ENCODE data around the gene SYNPR. TPM values are rescaled to one million over a fixed set of nuclear protein-coding genes. Genes with fewer than 3 reads are reported as not detected.

The SYNPR gene
- total and polyA plus RNA-seq, 2 donors: 0.09 to 0.18 TPM

GRCh38 chr3:63295356-63295755 lies 17.2 kb downstream of the SYNPR start:
- DNase-seq (ENCODE audit: low read depth in 6 of 9, low spot score in 9 of 9): no peak
- H3K9me3 ChIP-seq (ENCODE audit: control insufficient read depth in 2 of 2, insufficient read depth in 1 of 2, low read length in 1 of 2): no peaks in the 10 kb centered on the region
- H3K4me3 ChIP-seq (ENCODE audit: low read length in 2 of 2): no peak overlapping the region
- H3K36me3 ChIP-seq (ENCODE audit: control insufficient read depth in 2 of 2, insufficient read depth in 2 of 2, low read length in 1 of 2): no peaks in the 10 kb centered on the region
- no peaks in the 10 kb centered on the region for H3K4me1 ChIP-seq (ENCODE audit: control insufficient read depth in 2 of 2, insufficient read depth in 2 of 2, low read length in 2 of 2)
- 44% methylated on average over 4 of the region's 4 CpGs for WGBS
- no peak overlapping the region for H3K27ac ChIP-seq (ENCODE audit: low read depth in 1 of 2, low read length in 1 of 2)
- no peaks in the 10 kb centered on the region for H3K27me3 ChIP-seq (ENCODE audit: control insufficient read depth in 2 of 2, insufficient read depth in 1 of 2, low read length in 1 of 2)

GRCh38 chr3:63295806-63296205 lies 17.7 kb downstream of the SYNPR start:
- Histone ChIP-seq H3K9me3 (ENCODE audit: control insufficient read depth in 2 of 2, insufficient read depth in 1 of 2, low read length in 1 of 2) (no peaks in the 10 kb centered on the region), H3K27ac (ENCODE audit: low read depth in 1 of 2, low read length in 1 of 2) (no peak overlapping the region), H3K4me1 (ENCODE audit: control insufficient read depth in 2 of 2, insufficient read depth in 2 of 2, low read length in 2 of 2) (no peaks in the 10 kb centered on the region), H3K27me3 (ENCODE audit: control insufficient read depth in 2 of 2, insufficient read depth in 1 of 2, low read length in 1 of 2) (no peaks in the 10 kb centered on the region), H3K36me3 (ENCODE audit: control insufficient read depth in 2 of 2, insufficient read depth in 2 of 2, low read length in 1 of 2) (no peaks in the 10 kb centered on the region), H3K4me3 (ENCODE audit: low read length in 2 of 2) (no peak overlapping the region)
- DNase-seq (ENCODE audit: low read depth in 6 of 9, low spot score in 9 of 9): no peak

- Histone ChIP-seq H3K4me3 (ENCODE audit: low read length in 2 of 2) (no peak overlapping the region), H3K9me3 (ENCODE audit: control insufficient read depth in 2 of 2, insufficient read depth in 1 of 2, low read length in 1 of 2) (no peaks in the 10 kb centered on the region), H3K36me3 (ENCODE audit: control insufficient read depth in 2 of 2, insufficient read depth in 2 of 2, low read length in 1 of 2) (no peaks in the 10 kb centered on the region), H3K27ac (ENCODE audit: low read depth in 1 of 2, low read length in 1 of 2) (no peak overlapping the region), H3K27me3 (ENCODE audit: control insufficient read depth in 2 of 2, insufficient read depth in 1 of 2, low read length in 1 of 2) (no peaks in the 10 kb centered on the region), H3K4me1 (ENCODE audit: control insufficient read depth in 2 of 2, insufficient read depth in 2 of 2, low read length in 2 of 2) (no peaks in the 10 kb centered on the region)
- 70% methylated on average over 4 of the region's 4 CpGs for WGBS
- DNase-seq (ENCODE audit: low read depth in 6 of 9, low spot score in 9 of 9): no peak
Observed at GRCh38 chr3:63296249-63296648, 18.1 kb downstream of the SYNPR start.

- H3K4me3 ChIP-seq (ENCODE audit: low read length in 2 of 2): no peak overlapping the region
- no peaks in the 10 kb centered on the region for H3K4me1 ChIP-seq (ENCODE audit: control insufficient read depth in 2 of 2, insufficient read depth in 2 of 2, low read length in 2 of 2)
- no peak overlapping the region for H3K27ac ChIP-seq (ENCODE audit: low read depth in 1 of 2, low read length in 1 of 2)
- no peaks in the 10 kb centered on the region for H3K27me3 ChIP-seq (ENCODE audit: control insufficient read depth in 2 of 2, insufficient read depth in 1 of 2, low read length in 1 of 2)
- H3K9me3 ChIP-seq (ENCODE audit: control insufficient read depth in 2 of 2, insufficient read depth in 1 of 2, low read length in 1 of 2): no peaks in the 10 kb centered on the region
- no peaks in the 10 kb centered on the region for H3K36me3 ChIP-seq (ENCODE audit: control insufficient read depth in 2 of 2, insufficient read depth in 2 of 2, low read length in 1 of 2)
- no peak for DNase-seq (ENCODE audit: low read depth in 6 of 9, low spot score in 9 of 9)
- WGBS: 80% methylated on average over 1 of the region's 1 CpG
Observed at GRCh38 chr3:63303238-63303637, 25.1 kb downstream of the SYNPR start.

GRCh38 chr3:63304421-63304820 lies 26.3 kb downstream of the SYNPR start:
- H3K36me3 ChIP-seq (ENCODE audit: control insufficient read depth in 2 of 2, insufficient read depth in 2 of 2, low read length in 1 of 2): no peaks in the 10 kb centered on the region
- H3K4me1 ChIP-seq (ENCODE audit: control insufficient read depth in 2 of 2, insufficient read depth in 2 of 2, low read length in 2 of 2): no peaks in the 10 kb centered on the region
- DNase-seq (ENCODE audit: low read depth in 6 of 9, low spot score in 9 of 9): no peak
- H3K9me3 ChIP-seq (ENCODE audit: control insufficient read depth in 2 of 2, insufficient read depth in 1 of 2, low read length in 1 of 2): no peaks in the 10 kb centered on the region
- H3K27ac ChIP-seq (ENCODE audit: low read depth in 1 of 2, low read length in 1 of 2): no peak overlapping the region
- H3K4me3 ChIP-seq (ENCODE audit: low read length in 2 of 2): no peak overlapping the region
- H3K27me3 ChIP-seq (ENCODE audit: control insufficient read depth in 2 of 2, insufficient read depth in 1 of 2, low read length in 1 of 2): no peaks in the 10 kb centered on the region

GRCh38 chr3:63308072-63308471 lies 30.0 kb downstream of the SYNPR start:
- Histone ChIP-seq H3K4me1 (ENCODE audit: control insufficient read depth in 2 of 2, insufficient read depth in 2 of 2, low read length in 2 of 2) (no peaks in the 10 kb centered on the region), H3K4me3 (ENCODE audit: low read length in 2 of 2) (no peak overlapping the region), H3K9me3 (ENCODE audit: control insufficient read depth in 2 of 2, insufficient read depth in 1 of 2, low read length in 1 of 2) (no peaks in the 10 kb centered on the region), H3K36me3 (ENCODE audit: control insufficient read depth in 2 of 2, insufficient read depth in 2 of 2, low read length in 1 of 2) (no peaks in the 10 kb centered on the region), H3K27ac (ENCODE audit: low read depth in 1 of 2, low read length in 1 of 2) (no peak overlapping the region), H3K27me3 (ENCODE audit: control insufficient read depth in 2 of 2, insufficient read depth in 1 of 2, low read length in 1 of 2) (no peaks in the 10 kb centered on the region)
- 83% methylated on average over 3 of the region's 3 CpGs for WGBS
- no peak for DNase-seq (ENCODE audit: low read depth in 6 of 9, low spot score in 9 of 9)

- no peak overlapping the region for H3K27ac ChIP-seq (ENCODE audit: low read depth in 1 of 2, low read length in 1 of 2)
- no peaks in the 10 kb centered on the region for H3K27me3 ChIP-seq (ENCODE audit: control insufficient read depth in 2 of 2, insufficient read depth in 1 of 2, low read length in 1 of 2)
- no peaks in the 10 kb centered on the region for H3K36me3 ChIP-seq (ENCODE audit: control insufficient read depth in 2 of 2, insufficient read depth in 2 of 2, low read length in 1 of 2)
- 12% methylated on average over 2 of the region's 2 CpGs for WGBS
- no peaks in the 10 kb centered on the region for H3K4me1 ChIP-seq (ENCODE audit: control insufficient read depth in 2 of 2, insufficient read depth in 2 of 2, low read length in 2 of 2)
- H3K4me3 ChIP-seq (ENCODE audit: low read length in 2 of 2): no peak overlapping the region
- no peaks in the 10 kb centered on the region for H3K9me3 ChIP-seq (ENCODE audit: control insufficient read depth in 2 of 2, insufficient read depth in 1 of 2, low read length in 1 of 2)
- no peak for DNase-seq (ENCODE audit: low read depth in 6 of 9, low spot score in 9 of 9)
Observed at GRCh38 chr3:63309768-63310167, 31.7 kb downstream of the SYNPR start.

GRCh38 chr3:63323766-63324165 lies 45.7 kb downstream of the SYNPR start:
- DNase-seq (ENCODE audit: low read depth in 6 of 9, low spot score in 9 of 9): no peak
- no peak overlapping the region for H3K27ac ChIP-seq (ENCODE audit: low read depth in 1 of 2, low read length in 1 of 2)
- H3K36me3 ChIP-seq (ENCODE audit: control insufficient read depth in 2 of 2, insufficient read depth in 2 of 2, low read length in 1 of 2): no peaks in the 10 kb centered on the region
- no peaks in the 10 kb centered on the region for H3K27me3 ChIP-seq (ENCODE audit: control insufficient read depth in 2 of 2, insufficient read depth in 1 of 2, low read length in 1 of 2)
- H3K4me3 ChIP-seq (ENCODE audit: low read length in 2 of 2): no peak overlapping the region
- H3K9me3 ChIP-seq (ENCODE audit: control insufficient read depth in 2 of 2, insufficient read depth in 1 of 2, low read length in 1 of 2): no peaks in the 10 kb centered on the region
- H3K4me1 ChIP-seq (ENCODE audit: control insufficient read depth in 2 of 2, insufficient read depth in 2 of 2, low read length in 2 of 2): no peaks in the 10 kb centered on the region

- Histone ChIP-seq H3K27me3 (ENCODE audit: control insufficient read depth in 2 of 2, insufficient read depth in 1 of 2, low read length in 1 of 2) (no peaks in the 10 kb centered on the region), H3K9me3 (ENCODE audit: control insufficient read depth in 2 of 2, insufficient read depth in 1 of 2, low read length in 1 of 2) (no peaks in the 10 kb centered on the region)
Observed at GRCh38 chr3:63324621-63325020, 46.5 kb downstream of the SYNPR start.

GRCh38 chr3:63325386-63325785 lies 47.3 kb downstream of the SYNPR start:
- Histone ChIP-seq H3K4me3 (ENCODE audit: low read length in 2 of 2) (no peak overlapping the region), H3K4me1 (ENCODE audit: control insufficient read depth in 2 of 2, insufficient read depth in 2 of 2, low read length in 2 of 2) (no peaks in the 10 kb centered on the region), H3K27me3 (ENCODE audit: control insufficient read depth in 2 of 2, insufficient read depth in 1 of 2, low read length in 1 of 2) (no peaks in the 10 kb centered on the region), H3K36me3 (ENCODE audit: control insufficient read depth in 2 of 2, insufficient read depth in 2 of 2, low read length in 1 of 2) (no peaks in the 10 kb centered on the region), H3K27ac (ENCODE audit: low read depth in 1 of 2, low read length in 1 of 2) (no peak overlapping the region), H3K9me3 (ENCODE audit: control insufficient read depth in 2 of 2, insufficient read depth in 1 of 2, low read length in 1 of 2) (no peaks in the 10 kb centered on the region)
- 85% methylated on average over 2 of the region's 2 CpGs for WGBS
- DNase-seq (ENCODE audit: low read depth in 6 of 9, low spot score in 9 of 9): no peak

More at GRCh38 chr3:63324621-63325020, 46.5 kb downstream of the SYNPR start:
- no peaks in the 10 kb centered on the region for H3K36me3 ChIP-seq (ENCODE audit: control insufficient read depth in 2 of 2, insufficient read depth in 2 of 2, low read length in 1 of 2)
- H3K4me1 ChIP-seq (ENCODE audit: control insufficient read depth in 2 of 2, insufficient read depth in 2 of 2, low read length in 2 of 2): no peaks in the 10 kb centered on the region
- no peak for DNase-seq (ENCODE audit: low read depth in 6 of 9, low spot score in 9 of 9)
- H3K4me3 ChIP-seq (ENCODE audit: low read length in 2 of 2): no peak overlapping the region
- no peak overlapping the region for H3K27ac ChIP-seq (ENCODE audit: low read depth in 1 of 2, low read length in 1 of 2)
- 77% methylated on average over 2 of the region's 2 CpGs for WGBS

All from thymus (tissue), 11 donors.